Upper lobe of left lung (tissue), 6 donors: Measurements from ENCODE around the gene PCGF1. TPM values are rescaled to one million over a fixed set of nuclear protein-coding genes. Genes with fewer than 3 reads are reported as not detected.

ENCODE experiments used
- ATAC-seq, 2 donors: fragments of 200-7000 bp; cut with Tn5 transposase; one replicate each; pipeline ENCODE4 v1.9.1; 2022; ENCODE audit warnings: mild to moderate bottlenecking in 2 of 2, moderate library complexity in 2 of 2; ENCODE audit not compliant: low FRiP score in 2 of 2
- DNase-seq, 2 donors: peaks; one replicate each; pipeline ENCODE4 v3.0.0-alpha.2; 2019 to 2020
- H3K27ac ChIP-seq, 4 donors: fragments of 200-600 bp; sonication (generic); one replicate each; pipeline ENCODE4 v1.5.1; 2016 to 2019
- H3K27me3 ChIP-seq, 4 donors: fragments of 200-600 bp; sonication (generic); one replicate each; pipeline ENCODE4 v1.5.1; 2017 to 2019
- H3K36me3 ChIP-seq, 4 donors: fragments of 200-600 bp; sonication (generic); one replicate each; pipeline ENCODE4 v1.5.1; 2016 to 2019
- H3K4me1 ChIP-seq, 4 donors: fragments of 200-600 bp; sonication (generic); one replicate each; pipeline ENCODE4 v1.5.1; 2018 to 2019
- H3K4me3 ChIP-seq, 4 donors: fragments of 200-600 bp; sonication (generic); one replicate each; pipeline ENCODE4 v1.5.1; 2017 to 2019; ENCODE audit warnings: mild to moderate bottlenecking in 2 of 4, moderate library complexity in 1 of 4
- H3K9me3 ChIP-seq, 4 donors: fragments of 200-600 bp; sonication (generic); one replicate each; pipeline ENCODE4 v1.5.1; 2018 to 2019
- EP300 ChIP-seq, 4 donors: sonication (generic); formaldehyde crosslinking; IDR thresholded peaks; one replicate each; pipeline ENCODE4 v1.5.1; 2017; ENCODE audit warnings: antibody characterized with exemption in 4 of 4, control low read depth in 2 of 4
- POLR2A ChIP-seq, 4 donors: fragments of 450-650 bp; IDR thresholded peaks; one replicate each; pipeline ENCODE4 v1.5.1; 2016 to 2017; ENCODE audit warnings: antibody characterized with exemption in 4 of 4, mild to moderate bottlenecking in 2 of 4
- POLR2AphosphoS5 ChIP-seq, 2 donors: sonication (generic); formaldehyde crosslinking; IDR thresholded peaks; one replicate each; pipeline ENCODE4 v1.5.1; 2017; ENCODE audit warnings: antibody characterized with exemption in 2 of 2
- WGBS, 2 donors: methylation state at CpG; one replicate each; pipeline ENCODE4 v1.1.5; 2017 to 2018; 5-methylcytosine and 5-hydroxymethylcytosine counted together
- total RNA-seq, 6 donors: library from RNA; depleted of rRNA in 4 of 6; stranded (reverse); fragments of >200 nt in 4 of 6; gene quantifications; one replicate each; pipeline versions ENCODE4 v1.1.0 to v1.2.1, GENCODE V29; 2016 to 2021
- TF ChIP-seq, protein P1 (sequence below), 6 experiments: fragments of 450-650 bp in 4 of 6; fragments of 200-600 bp in 2 of 6; sonication (generic) in 2 of 6; IDR thresholded peaks; one replicate each; pipeline ENCODE4 v1.5.1; 2016 to 2019; ENCODE audit warnings: antibody characterized with exemption in 6 of 6
- donor health status: DM: no; HTN: no; CAD: no; lungs with moderate emphysema.
- donor health status: DM: no; HTN: yes; CAD: no; lungs with severe emphysema.

PCGF1 gene
- total RNA-seq, 6 donors from 2014 or later = 15.4 to 43.2 (median 34.6) TPM

DNA sequence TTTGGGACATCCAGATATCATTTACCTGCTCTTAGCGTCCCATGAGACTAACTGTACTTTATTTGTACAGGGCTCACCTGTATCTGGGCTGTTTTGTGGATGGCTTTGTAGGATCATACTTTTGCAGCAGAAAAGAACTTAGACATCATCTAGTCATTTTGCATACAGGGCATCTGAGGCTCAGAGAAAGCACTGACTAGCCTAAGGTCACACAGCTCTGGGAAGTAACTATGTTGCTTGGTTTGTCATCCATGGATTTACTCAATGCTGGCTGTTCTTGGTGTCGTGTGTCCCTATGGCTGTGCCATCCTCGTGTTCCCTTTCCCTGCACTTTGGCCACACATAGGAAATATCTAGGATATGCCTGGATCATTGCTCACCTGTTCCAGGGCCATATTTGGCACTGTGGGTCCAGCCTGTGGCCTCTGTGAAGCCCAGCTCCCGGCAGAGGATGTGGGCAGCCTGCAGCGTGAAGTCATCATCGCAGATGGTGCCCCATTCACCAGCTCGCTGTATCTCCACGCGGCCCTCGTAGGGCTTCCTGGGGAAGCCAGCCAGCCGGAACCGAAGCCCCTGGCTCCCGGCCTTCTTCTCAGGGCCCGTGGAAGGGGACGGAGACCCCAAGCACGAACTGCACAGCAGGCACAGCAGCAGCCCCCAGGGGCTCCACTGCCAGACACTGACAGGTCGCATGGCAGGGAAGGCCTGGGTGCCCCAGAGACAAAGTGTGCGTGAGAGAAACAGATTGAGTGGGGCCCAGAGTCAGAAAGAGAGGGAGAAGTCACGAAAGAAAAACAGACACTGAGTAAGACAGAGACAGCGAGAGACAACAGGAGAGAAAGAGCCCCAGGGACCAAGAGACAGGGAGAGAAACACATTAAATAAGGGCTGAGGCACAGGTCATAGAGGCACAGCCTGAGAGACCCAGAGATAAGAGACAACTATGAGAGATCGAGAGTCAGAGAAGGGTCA lies 44.7 kb upstream of the PCGF1 start:
- Histone ChIP-seq H3K9me3 (no peaks in the 10 kb centered on the region), H3K27ac (no peak overlapping the region), H3K4me1 (peaks cover 21 to 47% (median 24%) of the 10 kb centered on the region in 4 donors), H3K4me3 (no peak overlapping the region), H3K27me3 (no peaks in the 10 kb centered on the region), H3K36me3 (peaks cover 0 to 9% (median 7%) of the 10 kb centered on the region in 4 donors)
- TF ChIP-seq, protein P1, sequence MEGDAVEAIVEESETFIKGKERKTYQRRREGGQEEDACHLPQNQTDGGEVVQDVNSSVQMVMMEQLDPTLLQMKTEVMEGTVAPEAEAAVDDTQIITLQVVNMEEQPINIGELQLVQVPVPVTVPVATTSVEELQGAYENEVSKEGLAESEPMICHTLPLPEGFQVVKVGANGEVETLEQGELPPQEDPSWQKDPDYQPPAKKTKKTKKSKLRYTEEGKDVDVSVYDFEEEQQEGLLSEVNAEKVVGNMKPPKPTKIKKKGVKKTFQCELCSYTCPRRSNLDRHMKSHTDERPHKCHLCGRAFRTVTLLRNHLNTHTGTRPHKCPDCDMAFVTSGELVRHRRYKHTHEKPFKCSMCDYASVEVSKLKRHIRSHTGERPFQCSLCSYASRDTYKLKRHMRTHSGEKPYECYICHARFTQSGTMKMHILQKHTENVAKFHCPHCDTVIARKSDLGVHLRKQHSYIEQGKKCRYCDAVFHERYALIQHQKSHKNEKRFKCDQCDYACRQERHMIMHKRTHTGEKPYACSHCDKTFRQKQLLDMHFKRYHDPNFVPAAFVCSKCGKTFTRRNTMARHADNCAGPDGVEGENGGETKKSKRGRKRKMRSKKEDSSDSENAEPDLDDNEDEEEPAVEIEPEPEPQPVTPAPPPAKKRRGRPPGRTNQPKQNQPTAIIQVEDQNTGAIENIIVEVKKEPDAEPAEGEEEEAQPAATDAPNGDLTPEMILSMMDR (IDR thresholded peaks at IDR 0.05) = no peak
- TF ChIP-seq POLR2AphosphoS5 (IDR thresholded peaks at IDR 0.05) = no peak
- TF ChIP-seq EP300 (IDR thresholded peaks at IDR 0.05) = no peak
- TF ChIP-seq POLR2A (IDR thresholded peaks at IDR 0.05) = no peak
- ATAC-seq = no peak
- peak in 1 of 2 donors; percentile 42 for DNase-seq
- 77 to 82% methylated on average over 12 to 16 of the region's 21 CpGs for WGBS, 2 donors

- H3K27ac ChIP-seq = no peak overlapping the region
- no peak for DNase-seq
- TF ChIP-seq EP300 (IDR thresholded peaks at IDR 0.05) = no peak
- TF ChIP-seq POLR2A (IDR thresholded peaks at IDR 0.05) = no peak
- no peak for TF ChIP-seq POLR2AphosphoS5 (IDR thresholded peaks at IDR 0.05)
- TF ChIP-seq, protein P1 (IDR thresholded peaks at IDR 0.05) = no peak
Observed at GRCh38 chr2:74551530-74551929, 44.0 kb upstream of the PCGF1 start.

GRCh38 chr2:74550231-74550630 lies 42.7 kb upstream of the PCGF1 start:
- DNase-seq (no peak), ATAC-seq (no peak)
- peaks cover 16 to 32% (median 17%) of the 10 kb centered on the region in 4 donors for H3K4me1 ChIP-seq
- H3K9me3 ChIP-seq = no peaks in the 10 kb centered on the region
- TF ChIP-seq EP300 (IDR thresholded peaks at IDR 0.05) = no peak
- TF ChIP-seq POLR2AphosphoS5 (IDR thresholded peaks at IDR 0.05) = no peak
- TF ChIP-seq POLR2A (IDR thresholded peaks at IDR 0.05) = no peak
- TF ChIP-seq, protein P1 (IDR thresholded peaks at IDR 0.05) = no peak
- no peak overlapping the region for H3K4me3 ChIP-seq
- no peaks in the 10 kb centered on the region for H3K36me3 ChIP-seq
- WGBS, 2 donors = 89 to 94% methylated on average over 7 of the region's 7 CpGs
- no peaks in the 10 kb centered on the region for H3K27me3 ChIP-seq
- H3K27ac ChIP-seq = no peak overlapping the region

More at GRCh38 chr2:74551530-74551929, 44.0 kb upstream of the PCGF1 start:
- H3K4me3 ChIP-seq = no peak overlapping the region
- no peaks in the 10 kb centered on the region for H3K9me3 ChIP-seq
- ATAC-seq = no peak
- H3K27me3 ChIP-seq = no peaks in the 10 kb centered on the region
- peaks cover 0 to 3% (median 1%) of the 10 kb centered on the region in 4 donors for H3K36me3 ChIP-seq
- H3K4me1 ChIP-seq = peaks cover 21 to 45% (median 24%) of the 10 kb centered on the region in 4 donors

DNA sequence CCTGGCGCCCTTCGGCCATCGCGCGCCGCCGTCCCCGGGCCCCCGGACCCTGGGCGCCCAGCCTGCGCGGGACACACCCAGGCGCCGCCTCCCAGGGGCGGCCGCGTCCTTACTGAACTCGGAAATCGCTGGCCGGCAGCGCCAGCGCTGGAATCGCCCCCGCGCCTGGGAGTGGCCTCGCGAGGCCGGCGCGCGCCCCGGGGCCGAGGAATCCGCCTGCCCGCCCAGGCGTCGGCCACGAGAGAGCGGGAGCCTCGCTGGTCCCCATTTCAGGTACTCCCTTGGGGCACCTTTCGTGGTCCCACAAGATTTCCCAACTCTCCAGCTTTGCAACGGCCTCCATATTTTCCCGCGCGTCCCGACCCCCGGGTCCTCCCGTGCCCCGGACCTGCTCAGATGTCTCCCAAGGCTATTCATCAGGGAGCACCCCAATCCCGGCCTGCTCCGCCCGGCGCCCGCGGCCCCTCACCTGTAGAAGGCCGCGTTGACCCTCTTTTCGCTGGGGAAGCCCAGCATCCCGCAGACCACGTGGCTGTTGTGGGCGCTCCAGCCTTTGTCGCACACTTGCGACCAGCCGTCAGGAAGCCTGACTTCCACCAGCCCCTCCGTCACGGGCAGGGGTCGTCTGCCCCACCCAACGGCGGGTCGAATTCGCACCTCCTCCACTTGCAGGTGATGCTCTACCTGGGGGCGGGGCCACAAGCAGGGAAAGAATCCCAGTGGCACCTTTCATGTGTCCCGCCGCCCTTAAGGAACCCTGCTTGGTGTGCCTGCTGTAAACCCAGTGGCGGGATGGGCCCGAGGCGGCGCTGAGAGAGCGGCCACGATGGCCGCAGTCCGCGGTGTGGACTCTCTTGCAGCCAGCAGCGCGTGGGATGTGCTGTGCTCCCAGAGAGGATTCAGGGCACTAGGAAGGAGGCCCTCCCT lies 41.7 kb upstream of the PCGF1 start:
- 10 to 11% methylated on average over 28 to 31 of the region's 85 CpGs for WGBS, 2 donors
- TF ChIP-seq POLR2A (IDR thresholded peaks at IDR 0.05) (peak in 3 of 4 donors; percentile 19 to 59 (median 24)), POLR2AphosphoS5 (IDR thresholded peaks at IDR 0.05) (peak; percentile 27 to 58), EP300 (IDR thresholded peaks at IDR 0.05) (no peak)
- TF ChIP-seq, protein P1 (IDR thresholded peaks at IDR 0.05) = no peak
- H3K4me3 ChIP-seq = peak overlapping the region; percentile 56 to 72 (median 68)
- H3K27ac ChIP-seq = peak overlapping the region; percentile 48 to 83 (median 69)
- H3K4me1 ChIP-seq = peaks cover 14 to 30% (median 17%) of the 10 kb centered on the region in 4 donors
- H3K9me3 ChIP-seq = no peaks in the 10 kb centered on the region
- ATAC-seq (peak; percentile 66 to 93), DNase-seq (peak; percentile 76 to 94)
- no peaks in the 10 kb centered on the region for H3K36me3 ChIP-seq
- H3K27me3 ChIP-seq = no peaks in the 10 kb centered on the region
